ENCODE data around the gene XIAP. TPM values are rescaled to one million over a fixed set of nuclear protein-coding genes. Genes with fewer than 3 reads are reported as not detected.

Gene XIAP
- polyA plus RNA-seq, 1 experiment, result 18.6 TPM

DNA sequence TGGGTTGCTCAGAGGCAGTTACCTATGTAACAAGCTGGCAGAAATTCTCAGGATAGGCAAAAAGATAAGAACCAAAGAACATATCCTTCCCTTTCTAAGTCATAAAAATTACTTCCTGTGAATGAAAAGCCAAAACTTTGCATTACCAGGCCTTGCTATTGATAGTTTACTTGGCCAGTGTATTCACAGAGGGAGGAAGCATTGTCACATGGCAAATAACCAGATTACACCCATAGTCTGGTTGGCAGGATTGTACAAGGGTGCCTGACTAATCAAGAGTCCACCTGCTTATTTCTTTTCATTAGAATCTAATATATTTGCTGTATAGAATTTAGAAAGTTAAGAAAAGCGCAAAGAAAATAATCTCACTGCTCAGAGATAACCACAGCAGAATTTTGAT, 14.1 kb downstream of the XIAP start:
- TF ChIP-seq, protein P1, sequence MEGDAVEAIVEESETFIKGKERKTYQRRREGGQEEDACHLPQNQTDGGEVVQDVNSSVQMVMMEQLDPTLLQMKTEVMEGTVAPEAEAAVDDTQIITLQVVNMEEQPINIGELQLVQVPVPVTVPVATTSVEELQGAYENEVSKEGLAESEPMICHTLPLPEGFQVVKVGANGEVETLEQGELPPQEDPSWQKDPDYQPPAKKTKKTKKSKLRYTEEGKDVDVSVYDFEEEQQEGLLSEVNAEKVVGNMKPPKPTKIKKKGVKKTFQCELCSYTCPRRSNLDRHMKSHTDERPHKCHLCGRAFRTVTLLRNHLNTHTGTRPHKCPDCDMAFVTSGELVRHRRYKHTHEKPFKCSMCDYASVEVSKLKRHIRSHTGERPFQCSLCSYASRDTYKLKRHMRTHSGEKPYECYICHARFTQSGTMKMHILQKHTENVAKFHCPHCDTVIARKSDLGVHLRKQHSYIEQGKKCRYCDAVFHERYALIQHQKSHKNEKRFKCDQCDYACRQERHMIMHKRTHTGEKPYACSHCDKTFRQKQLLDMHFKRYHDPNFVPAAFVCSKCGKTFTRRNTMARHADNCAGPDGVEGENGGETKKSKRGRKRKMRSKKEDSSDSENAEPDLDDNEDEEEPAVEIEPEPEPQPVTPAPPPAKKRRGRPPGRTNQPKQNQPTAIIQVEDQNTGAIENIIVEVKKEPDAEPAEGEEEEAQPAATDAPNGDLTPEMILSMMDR (IDR thresholded peaks at IDR 0.05; ENCODE audit: low read depth, low read length), result no peak
- no peak for DNase-seq (ENCODE audit: low read depth, low spot score)
- Histone ChIP-seq H3K9me3 (ENCODE audit: control insufficient read depth, insufficient read depth, low read length) (no peaks in the 10 kb centered on the region), H3K4me3 (ENCODE audit: low read depth, low read length) (no peak overlapping the region), H3K27me3 (ENCODE audit: control insufficient read depth, insufficient read depth, low read length) (no peaks in the 10 kb centered on the region), H3K27ac (ENCODE audit: low read depth, low read length) (no peak overlapping the region)
- CTCF ChIA-PET, result interaction anchor here (1.2 kb wide), 1 partner anchor 41 kb away, joined by 4 read pairs; no protein-coding TSS in a partner anchor
- POLR2A ChIA-PET, result no interaction called here

DNA sequence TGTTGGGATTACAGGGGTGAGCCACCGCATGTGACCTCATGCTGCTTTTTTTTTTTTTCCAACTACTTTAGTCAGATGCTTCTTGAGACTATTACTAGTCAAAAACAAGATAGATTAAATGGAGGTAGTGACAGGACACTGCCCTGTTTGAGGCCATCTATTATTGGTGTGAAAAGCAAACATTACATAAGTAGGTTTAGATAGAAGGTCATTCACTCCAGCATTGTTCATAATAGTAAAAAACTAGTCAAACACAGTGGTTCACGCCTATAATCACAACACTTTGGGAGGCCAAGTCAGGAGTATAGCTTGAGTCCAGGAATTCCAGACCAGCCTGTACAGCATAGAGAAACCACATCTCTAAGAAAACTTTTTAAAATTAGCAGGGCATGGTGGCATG, 16.3 kb downstream of the XIAP start:
- DNase-seq (ENCODE audit: low read depth, low spot score), result no peak
- no peak overlapping the region for H3K27ac ChIP-seq (ENCODE audit: low read depth, low read length)
- CTCF ChIA-PET, result interaction anchor here (0.7 kb wide), 1 partner anchor 1873 kb away, joined by 3 read pairs; no protein-coding TSS in a partner anchor
- POLR2A ChIA-PET, result no interaction called here
- no peak overlapping the region for H3K4me3 ChIP-seq (ENCODE audit: low read depth, low read length)
- TF ChIP-seq, protein P1 (IDR thresholded peaks at IDR 0.05; ENCODE audit: low read depth, low read length), result no peak
- H3K9me3 ChIP-seq (ENCODE audit: control insufficient read depth, insufficient read depth, low read length), result no peaks in the 10 kb centered on the region
- H3K27me3 ChIP-seq (ENCODE audit: control insufficient read depth, insufficient read depth, low read length), result no peaks in the 10 kb centered on the region

DNA sequence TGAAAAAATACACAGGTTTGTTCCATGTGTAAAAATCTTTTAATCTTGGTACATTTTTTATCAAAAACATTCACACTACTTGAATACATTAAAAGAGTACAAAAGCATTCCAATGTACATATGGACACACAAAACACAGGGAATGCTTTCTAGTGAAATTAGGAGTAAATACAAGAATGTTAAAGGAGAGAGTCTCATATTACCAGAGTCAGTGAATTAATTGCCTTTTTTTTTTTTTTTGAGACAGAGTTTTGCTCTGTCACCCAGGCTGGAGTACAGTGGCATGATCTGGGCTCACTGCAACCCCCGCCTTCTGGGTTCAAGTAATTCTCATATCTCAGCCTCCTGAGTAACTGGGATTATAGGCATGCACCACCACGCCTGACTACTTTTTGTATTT, 17.0 kb downstream of the XIAP start:
- Histone ChIP-seq H3K9me3 (ENCODE audit: control insufficient read depth, insufficient read depth, low read length) (no peaks in the 10 kb centered on the region), H3K27me3 (ENCODE audit: control insufficient read depth, insufficient read depth, low read length) (no peaks in the 10 kb centered on the region), H3K4me3 (ENCODE audit: low read depth, low read length) (no peak overlapping the region), H3K27ac (ENCODE audit: low read depth, low read length) (no peak overlapping the region)
- DNase-seq (ENCODE audit: low read depth, low spot score), result no peak
- POLR2A ChIA-PET, result no interaction called here
- CTCF ChIA-PET, result no interaction called here
- TF ChIP-seq, protein P1 (IDR thresholded peaks at IDR 0.05; ENCODE audit: low read depth, low read length), result no peak

DNA sequence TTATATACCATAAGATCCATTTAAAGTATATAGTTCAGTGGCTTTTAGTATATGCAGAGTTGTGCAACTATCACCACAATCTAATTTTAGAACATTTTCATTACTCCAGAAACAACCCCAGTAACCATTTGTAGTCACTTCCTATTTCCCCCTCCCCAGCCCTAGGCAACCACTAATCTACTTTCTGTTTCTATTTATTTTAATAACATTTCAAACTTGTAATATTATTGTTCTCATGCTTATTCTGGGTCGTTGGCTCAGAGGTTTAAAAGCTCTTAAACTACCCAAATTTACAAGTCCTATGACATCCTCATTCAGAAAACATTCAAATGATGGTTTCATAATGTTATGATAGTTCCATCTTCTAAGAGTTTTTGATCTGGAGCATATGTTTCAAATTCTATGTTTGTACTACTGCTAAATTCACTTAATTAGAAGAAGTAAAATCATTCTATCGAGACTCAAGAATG, 18.4 kb downstream of the XIAP start:
- POLR2A ChIA-PET, result no interaction called here

DNA sequence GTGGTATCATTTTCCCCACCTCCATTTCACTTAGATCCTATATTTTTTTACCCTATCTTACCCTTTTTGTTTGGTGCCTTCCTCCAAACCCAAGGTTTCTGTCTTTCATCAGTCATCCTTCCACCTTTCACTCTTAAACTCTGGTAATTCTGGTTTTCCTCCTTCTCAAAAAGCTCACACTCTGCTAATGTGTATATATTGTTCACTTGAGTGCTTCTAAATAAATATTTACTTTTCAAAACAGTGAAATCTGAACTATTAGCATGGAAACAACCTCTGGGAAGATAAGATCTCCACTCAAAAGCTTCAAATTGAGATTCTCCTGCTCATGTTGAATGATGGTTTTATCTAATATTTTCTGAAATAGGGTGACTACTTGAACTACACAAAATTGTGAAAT, 21.5 kb downstream of the XIAP start:
- Histone ChIP-seq H3K27ac (ENCODE audit: low read depth, low read length) (no peak overlapping the region), H3K27me3 (ENCODE audit: control insufficient read depth, insufficient read depth, low read length) (no peaks in the 10 kb centered on the region), H3K4me3 (ENCODE audit: low read depth, low read length) (no peak overlapping the region), H3K9me3 (ENCODE audit: control insufficient read depth, insufficient read depth, low read length) (no peaks in the 10 kb centered on the region)
- TF ChIP-seq, protein P1 (IDR thresholded peaks at IDR 0.05; ENCODE audit: low read depth, low read length), result no peak
- ChIA-PET POLR2A (interaction anchor here (0.7 kb wide), 1 partner anchor 77 kb away, joined by 4 read pairs; no protein-coding TSS in a partner anchor), CTCF (no interaction called here)
- no peak for DNase-seq (ENCODE audit: low read depth, low spot score)

More for the DNA sequence above, 18.4 kb downstream of the XIAP start:
- DNase-seq (ENCODE audit: low read depth, low spot score), result no peak
- Histone ChIP-seq H3K9me3 (ENCODE audit: control insufficient read depth, insufficient read depth, low read length) (no peaks in the 10 kb centered on the region), H3K27ac (ENCODE audit: low read depth, low read length) (no peak overlapping the region), H3K27me3 (ENCODE audit: control insufficient read depth, insufficient read depth, low read length) (no peaks in the 10 kb centered on the region), H3K4me3 (ENCODE audit: low read depth, low read length) (no peak overlapping the region)
- TF ChIP-seq, protein P1 (IDR thresholded peaks at IDR 0.05; ENCODE audit: low read depth, low read length), result no peak
- CTCF ChIA-PET, result no interaction called here
